ENCODE measurements around the gene FBXL4.

Gene FBXL4

GRCh38 chr6:98900706-98901105 lies 47.0 kb downstream of the FBXL4 start:
- TF ChIP-seq EP300 (IDR thresholded peaks at IDR 0.05; ENCODE audit: borderline replicate concordance): no peak
- no peak for TF ChIP-seq NFIC (IDR thresholded peaks at IDR 0.05)
- no peak for TF ChIP-seq TEAD4 (IDR thresholded peaks at IDR 0.05)
- TF ChIP-seq CEBPB (IDR thresholded peaks at IDR 0.05): no peak
- no peak for TF ChIP-seq FOXM1 (IDR thresholded peaks at IDR 0.05; ENCODE audit: borderline replicate concordance, low read depth)
- no peak for TF ChIP-seq CREB1 (IDR thresholded peaks at IDR 0.05; ENCODE audit: low read depth)
- TF ChIP-seq, protein P1, sequence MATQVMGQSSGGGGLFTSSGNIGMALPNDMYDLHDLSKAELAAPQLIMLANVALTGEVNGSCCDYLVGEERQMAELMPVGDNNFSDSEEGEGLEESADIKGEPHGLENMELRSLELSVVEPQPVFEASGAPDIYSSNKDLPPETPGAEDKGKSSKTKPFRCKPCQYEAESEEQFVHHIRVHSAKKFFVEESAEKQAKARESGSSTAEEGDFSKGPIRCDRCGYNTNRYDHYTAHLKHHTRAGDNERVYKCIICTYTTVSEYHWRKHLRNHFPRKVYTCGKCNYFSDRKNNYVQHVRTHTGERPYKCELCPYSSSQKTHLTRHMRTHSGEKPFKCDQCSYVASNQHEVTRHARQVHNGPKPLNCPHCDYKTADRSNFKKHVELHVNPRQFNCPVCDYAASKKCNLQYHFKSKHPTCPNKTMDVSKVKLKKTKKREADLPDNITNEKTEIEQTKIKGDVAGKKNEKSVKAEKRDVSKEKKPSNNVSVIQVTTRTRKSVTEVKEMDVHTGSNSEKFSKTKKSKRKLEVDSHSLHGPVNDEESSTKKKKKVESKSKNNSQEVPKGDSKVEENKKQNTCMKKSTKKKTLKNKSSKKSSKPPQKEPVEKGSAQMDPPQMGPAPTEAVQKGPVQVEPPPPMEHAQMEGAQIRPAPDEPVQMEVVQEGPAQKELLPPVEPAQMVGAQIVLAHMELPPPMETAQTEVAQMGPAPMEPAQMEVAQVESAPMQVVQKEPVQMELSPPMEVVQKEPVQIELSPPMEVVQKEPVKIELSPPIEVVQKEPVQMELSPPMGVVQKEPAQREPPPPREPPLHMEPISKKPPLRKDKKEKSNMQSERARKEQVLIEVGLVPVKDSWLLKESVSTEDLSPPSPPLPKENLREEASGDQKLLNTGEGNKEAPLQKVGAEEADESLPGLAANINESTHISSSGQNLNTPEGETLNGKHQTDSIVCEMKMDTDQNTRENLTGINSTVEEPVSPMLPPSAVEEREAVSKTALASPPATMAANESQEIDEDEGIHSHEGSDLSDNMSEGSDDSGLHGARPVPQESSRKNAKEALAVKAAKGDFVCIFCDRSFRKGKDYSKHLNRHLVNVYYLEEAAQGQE (IDR thresholded peaks at IDR 0.05; ENCODE audit: low read depth): no peak
- TF ChIP-seq, protein P2, sequence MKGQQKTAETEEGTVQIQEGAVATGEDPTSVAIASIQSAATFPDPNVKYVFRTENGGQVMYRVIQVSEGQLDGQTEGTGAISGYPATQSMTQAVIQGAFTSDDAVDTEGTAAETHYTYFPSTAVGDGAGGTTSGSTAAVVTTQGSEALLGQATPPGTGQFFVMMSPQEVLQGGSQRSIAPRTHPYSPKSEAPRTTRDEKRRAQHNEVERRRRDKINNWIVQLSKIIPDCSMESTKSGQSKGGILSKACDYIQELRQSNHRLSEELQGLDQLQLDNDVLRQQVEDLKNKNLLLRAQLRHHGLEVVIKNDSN (IDR thresholded peaks at IDR 0.05): no peak
- TF ChIP-seq EGR1 (IDR thresholded peaks at IDR 0.05): no peak
- no peak for TF ChIP-seq RAD21 (IDR thresholded peaks at IDR 0.05; ENCODE audit: low read depth)
- no peak for TF ChIP-seq TAF1 (IDR thresholded peaks at IDR 0.05; ENCODE audit: low read depth)
- no peak for TF ChIP-seq TCF12 (IDR thresholded peaks at IDR 0.05; ENCODE audit: low read depth)
- TF ChIP-seq MAX (IDR thresholded peaks at IDR 0.05): no peak
- no peak for TF ChIP-seq ZBTB7A (IDR thresholded peaks at IDR 0.05; ENCODE audit: low read depth)
- no peak for TF ChIP-seq YY1 (IDR thresholded peaks at IDR 0.05; ENCODE audit: low read depth)

DNA sequence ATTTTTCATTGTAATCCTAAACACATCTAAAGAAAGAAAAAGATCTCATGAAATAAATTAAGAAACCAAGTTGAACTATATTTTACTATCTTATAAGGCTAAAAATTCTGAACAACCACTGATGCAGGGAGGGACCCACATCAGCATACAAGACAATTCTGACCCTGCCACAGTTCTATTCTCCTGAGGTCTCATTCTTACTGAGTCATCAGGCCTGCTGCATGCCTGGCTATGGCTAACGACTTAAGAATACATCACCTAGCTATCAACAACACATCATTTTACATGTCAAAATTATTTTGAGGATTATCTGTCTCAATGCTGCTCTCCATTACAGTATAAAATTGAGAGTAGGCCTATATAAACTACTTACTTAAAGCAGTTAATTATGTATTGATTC lies 52.9 kb downstream of the FBXL4 start:
- TF ChIP-seq CREB1 (IDR thresholded peaks at IDR 0.05; ENCODE audit: low read depth) (no peak), TEAD4 (IDR thresholded peaks at IDR 0.05) (no peak), MAX (IDR thresholded peaks at IDR 0.05) (no peak), TAF1 (IDR thresholded peaks at IDR 0.05; ENCODE audit: low read depth) (no peak), NFIC (IDR thresholded peaks at IDR 0.05) (no peak), ZBTB7A (IDR thresholded peaks at IDR 0.05; ENCODE audit: low read depth) (no peak), TCF12 (IDR thresholded peaks at IDR 0.05; ENCODE audit: low read depth) (no peak), FOXM1 (IDR thresholded peaks at IDR 0.05; ENCODE audit: borderline replicate concordance, low read depth) (no peak), EGR1 (IDR thresholded peaks at IDR 0.05) (no peak), CEBPB (IDR thresholded peaks at IDR 0.05) (no peak), EP300 (IDR thresholded peaks at IDR 0.05; ENCODE audit: borderline replicate concordance) (no peak), YY1 (IDR thresholded peaks at IDR 0.05; ENCODE audit: low read depth) (no peak)
- TF ChIP-seq, protein P1 (IDR thresholded peaks at IDR 0.05; ENCODE audit: low read depth): no peak

- no peak for TF ChIP-seq MAX (IDR thresholded peaks at IDR 0.05)
- TF ChIP-seq CEBPB (IDR thresholded peaks at IDR 0.05): no peak
Measured at GRCh38 chr6:98887650-98888049, 60.1 kb downstream of the FBXL4 start.

GRCh38 chr6:98885330-98885729 lies 62.4 kb downstream of the FBXL4 start:
- TF ChIP-seq EGR1 (IDR thresholded peaks at IDR 0.05) (no peak), CREB1 (IDR thresholded peaks at IDR 0.05; ENCODE audit: low read depth) (no peak), YY1 (IDR thresholded peaks at IDR 0.05; ENCODE audit: low read depth) (no peak), FOXM1 (IDR thresholded peaks at IDR 0.05; ENCODE audit: borderline replicate concordance, low read depth) (no peak), NFIC (IDR thresholded peaks at IDR 0.05) (no peak), TAF1 (IDR thresholded peaks at IDR 0.05; ENCODE audit: low read depth) (no peak), TCF12 (IDR thresholded peaks at IDR 0.05; ENCODE audit: low read depth) (no peak), MAX (IDR thresholded peaks at IDR 0.05) (no peak), RAD21 (IDR thresholded peaks at IDR 0.05; ENCODE audit: low read depth) (no peak), ZBTB7A (IDR thresholded peaks at IDR 0.05; ENCODE audit: low read depth) (no peak), TEAD4 (IDR thresholded peaks at IDR 0.05) (no peak)
- TF ChIP-seq, protein P1 (IDR thresholded peaks at IDR 0.05; ENCODE audit: low read depth): no peak
- TF ChIP-seq, protein P2 (IDR thresholded peaks at IDR 0.05): no peak

Data from Ishikawa (cell line).